SK-N-SH treated with all-trans-retinoic acid at 6 μM for 48 hours (cell line): ENCODE data around the gene APCDD1L.

ENCODE experiments used
- ATAC-seq: fragments of 200-7000 bp; cut with Tn5 transposase; 3 replicates; pipeline ENCODE4 v1.9.1; 2020; ENCODE audit warnings: mild to moderate bottlenecking, moderate library complexity
- BACH2 ChIP-seq: fragments of 250-450 bp; sonication (Bioruptor Pico); IDR thresholded peaks from 2 replicates; pipeline ENCODE4 v1.9.0; 2021; ENCODE audit warnings: mild to moderate bottlenecking, borderline replicate concordance
- CREB5 ChIP-seq: fragments of 250-450 bp; sonication (Bioruptor Pico); IDR thresholded peaks from 2 replicates; pipeline ENCODE4 v1.5.1; 2020; ENCODE audit warnings: low read depth, mild to moderate bottlenecking, moderate library complexity
- CSDC2 ChIP-seq: fragments of 250-450 bp; sonication (Bioruptor Pico); IDR thresholded peaks from 2 replicates; pipeline ENCODE4 v1.5.0; 2020; ENCODE audit warnings: mild to moderate bottlenecking, moderate library complexity
- CSRNP3 ChIP-seq: fragments of 250-450 bp; sonication (Bioruptor Pico); IDR thresholded peaks from 2 replicates; pipeline ENCODE4 v1.5.1; 2021; ENCODE audit warnings: mild to moderate bottlenecking, moderate library complexity
- ESRRG ChIP-seq: fragments of 250-450 bp; sonication (Bioruptor Pico); IDR thresholded peaks from 2 replicates; pipeline ENCODE4 v1.6.1; 2021; ENCODE audit warnings: mild to moderate bottlenecking
- ISL1 ChIP-seq: fragments of 250-450 bp; sonication (Bioruptor Pico); IDR thresholded peaks from 2 replicates; pipeline ENCODE4 v2.1.2; 2022; ENCODE audit warnings: mild to moderate bottlenecking, moderate library complexity
- OSR1 ChIP-seq: fragments of 250-450 bp; sonication (Bioruptor Pico); IDR thresholded peaks from 2 replicates; pipeline ENCODE4 v1.8.0; 2022; ENCODE audit warnings: moderate library complexity, mild to moderate bottlenecking, inconsistent platforms
- PATZ1 ChIP-seq: fragments of 250-450 bp; sonication (Bioruptor Pico); IDR thresholded peaks from 2 replicates; pipeline ENCODE4 v1.8.0; 2020; ENCODE audit warnings: mild to moderate bottlenecking, moderate library complexity, borderline replicate concordance
- POU6F1 ChIP-seq: fragments of 250-450 bp; sonication (Bioruptor Pico); IDR thresholded peaks from 2 replicates; pipeline ENCODE4 v1.8.0; 2021; ENCODE audit warnings: low read depth, mild to moderate bottlenecking, moderate library complexity, borderline replicate concordance
- PPARA ChIP-seq: fragments of 250-450 bp; sonication (Bioruptor Pico); IDR thresholded peaks from 2 replicates; pipeline ENCODE4 v1.5.0; 2020; ENCODE audit warnings: mild to moderate bottlenecking, borderline replicate concordance
- TCF4 ChIP-seq: fragments of 250-450 bp; sonication (Bioruptor Pico); IDR thresholded peaks from 2 replicates; pipeline ENCODE4 v1.8.0; 2021; ENCODE audit warnings: mild to moderate bottlenecking, moderate library complexity, borderline replicate concordance
- TOX ChIP-seq: fragments of 250-450 bp; sonication (Bioruptor Pico); IDR thresholded peaks from 2 replicates; pipeline ENCODE4 v1.8.0; 2021; ENCODE audit warnings: mild to moderate bottlenecking, moderate library complexity, borderline replicate concordance
- TSHZ2 ChIP-seq: fragments of 250-450 bp; sonication (Bioruptor Pico); IDR thresholded peaks from 2 replicates; pipeline ENCODE4 v1.5.0; 2020; ENCODE audit warnings: mild to moderate bottlenecking, moderate library complexity
- ZFP3 ChIP-seq: fragments of 250-450 bp; sonication (Bioruptor Pico); IDR thresholded peaks from 2 replicates; pipeline ENCODE4 v1.5.0; 2020; ENCODE audit warnings: mild to moderate bottlenecking, moderate library complexity
- ZFP30 ChIP-seq: fragments of 450-650 bp; formaldehyde crosslinking; IDR thresholded peaks from 2 replicates; pipeline ENCODE4 v1.5.0; 2022; ENCODE audit warnings: mild to moderate bottlenecking, moderate library complexity
- ZNF565 ChIP-seq: fragments of 450-650 bp; formaldehyde crosslinking; conservative IDR thresholded peaks from 2 replicates; pipeline ENCODE4 v1.5.0; 2020; ENCODE audit warnings: low read depth, mild to moderate bottlenecking, moderate library complexity
- ZNF70 ChIP-seq: fragments of 450-650 bp; formaldehyde crosslinking; IDR thresholded peaks from 2 replicates; pipeline ENCODE4 v1.5.0; 2020; ENCODE audit warnings: mild to moderate bottlenecking, moderate library complexity
- ZNF8 ChIP-seq: fragments of 450-650 bp; formaldehyde crosslinking; IDR thresholded peaks from 2 replicates; pipeline ENCODE4 v1.5.0; 2020; ENCODE audit warnings: mild to moderate bottlenecking, moderate library complexity

APCDD1L gene

GRCh38 chr20:58447511-58448391, 67.4 kb downstream of the APCDD1L start (continued):
- TF ChIP-seq CSRNP3 (CRISPR knock-in tag) (no peak), BACH2 (CRISPR knock-in tag) (no peak), TOX (CRISPR knock-in tag) (no peak), ZNF70 (CRISPR knock-in tag) (no peak)

- TF ChIP-seq BACH2 (CRISPR knock-in tag) (no peak), ZFP30 (CRISPR knock-in tag) (no peak), ZNF8 (CRISPR knock-in tag) (no peak), PPARA (CRISPR knock-in tag) (no peak), ZNF565 (CRISPR knock-in tag) (no peak), CSDC2 (CRISPR knock-in tag) (no peak), POU6F1 (no peak), ISL1 (no peak), ZNF70 (CRISPR knock-in tag) (no peak), CREB5 (CRISPR knock-in tag) (no peak), OSR1 (CRISPR knock-in tag) (no peak), TCF4 (CRISPR knock-in tag) (no peak), ZFP3 (CRISPR knock-in tag) (no peak)
Observed at GRCh38 chr20:58446960-58447265, 68.3 kb downstream of the APCDD1L start.

GRCh38 chr20:58446264-58446959, 68.8 kb downstream of the APCDD1L start:
- ATAC-seq = no peak
- no peak for TF ChIP-seq CSDC2 (CRISPR knock-in tag)
- no peak for TF ChIP-seq TSHZ2
- no peak for TF ChIP-seq ESRRG
- no peak for TF ChIP-seq ZNF8 (CRISPR knock-in tag)
- no peak for TF ChIP-seq BACH2 (CRISPR knock-in tag)
- TF ChIP-seq ZFP30 (CRISPR knock-in tag) = no peak
- no peak for TF ChIP-seq PPARA (CRISPR knock-in tag)
- TF ChIP-seq POU6F1 = no peak
- no peak for TF ChIP-seq PATZ1
- no peak for TF ChIP-seq OSR1 (CRISPR knock-in tag)
- no peak for TF ChIP-seq CREB5 (CRISPR knock-in tag)

More at GRCh38 chr20:58446960-58447265, 68.3 kb downstream of the APCDD1L start:
- ATAC-seq = peak; percentile 42
